ENCODE results near the gene DCX. TPM values are rescaled to one million over a fixed set of nuclear protein-coding genes. Genes with fewer than 3 reads are reported as not detected.
A peak's percentile ranks its signal among the peaks of the same experiment; 100 is the strongest.

DCX gene
- total RNA-seq, 1 donor = not detected

DNA sequence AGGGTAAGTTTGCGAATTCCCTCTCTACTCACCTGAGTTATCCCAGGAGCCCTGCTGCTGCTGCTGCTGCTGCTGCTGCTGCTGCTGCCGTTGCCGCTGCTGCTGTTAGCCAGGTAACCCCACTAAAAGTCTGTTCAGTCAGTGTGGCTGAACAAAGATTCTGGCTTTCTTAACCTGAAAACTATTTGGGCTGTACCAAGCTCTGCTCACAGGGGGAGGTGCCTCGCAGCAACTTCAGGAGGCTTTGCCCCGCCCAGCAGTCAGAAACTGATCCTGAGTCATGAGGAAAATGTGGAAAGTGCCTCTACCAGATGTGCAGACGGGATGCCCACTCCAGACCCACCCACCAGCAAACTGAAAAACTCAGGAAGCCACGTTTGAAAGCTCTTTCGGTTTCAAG lies 141.7 kb downstream of the DCX start, which contains the start of gene CAPN6:
CAPN6 (minus strand) TSS at position 145 of the 400 bp plus-strand sequence. CDS start 6,547 bp downstream, outside the sequence.
- DNase-seq (ENCODE audit: low read depth) = peak; percentile 13
- TF ChIP-seq CTCF (IDR thresholded peaks at IDR 0.05; ENCODE audit: insufficient read depth, low read depth, low read length) = no peak
- no peak within 1 kb of the TSS for H3K4me3 ChIP-seq (ENCODE audit: low read depth, low read length)

- TF ChIP-seq CTCF (IDR thresholded peaks at IDR 0.05; ENCODE audit: insufficient read depth, low read depth, low read length) = no peak
- no peak overlapping the region for H3K4me3 ChIP-seq (ENCODE audit: low read depth, low read length)
- DNase-seq (ENCODE audit: low read depth) = no peak
Measured at GRCh38 chrX:111268506-111268905, 143.5 kb downstream of the DCX start.

GRCh38 chrX:111265486-111265885 lies 146.5 kb downstream of the DCX start:
- no peak for DNase-seq (ENCODE audit: low read depth)
- no peak overlapping the region for H3K4me3 ChIP-seq (ENCODE audit: low read depth, low read length)
- no peak for TF ChIP-seq CTCF (IDR thresholded peaks at IDR 0.05; ENCODE audit: insufficient read depth, low read depth, low read length)

- DNase-seq (ENCODE audit: low read depth) = no peak
- no peak for TF ChIP-seq CTCF (IDR thresholded peaks at IDR 0.05; ENCODE audit: insufficient read depth, low read depth, low read length)
- H3K4me3 ChIP-seq (ENCODE audit: low read depth, low read length) = no peak overlapping the region
Measured at GRCh38 chrX:111264385-111264784, 147.6 kb downstream of the DCX start.

GRCh38 chrX:111262086-111262485 lies 149.9 kb downstream of the DCX start:
- no peak overlapping the region for H3K4me3 ChIP-seq (ENCODE audit: low read depth, low read length)
- no peak for TF ChIP-seq CTCF (IDR thresholded peaks at IDR 0.05; ENCODE audit: insufficient read depth, low read depth, low read length)
- peak; percentile 72 for DNase-seq (ENCODE audit: low read depth)

DNA sequence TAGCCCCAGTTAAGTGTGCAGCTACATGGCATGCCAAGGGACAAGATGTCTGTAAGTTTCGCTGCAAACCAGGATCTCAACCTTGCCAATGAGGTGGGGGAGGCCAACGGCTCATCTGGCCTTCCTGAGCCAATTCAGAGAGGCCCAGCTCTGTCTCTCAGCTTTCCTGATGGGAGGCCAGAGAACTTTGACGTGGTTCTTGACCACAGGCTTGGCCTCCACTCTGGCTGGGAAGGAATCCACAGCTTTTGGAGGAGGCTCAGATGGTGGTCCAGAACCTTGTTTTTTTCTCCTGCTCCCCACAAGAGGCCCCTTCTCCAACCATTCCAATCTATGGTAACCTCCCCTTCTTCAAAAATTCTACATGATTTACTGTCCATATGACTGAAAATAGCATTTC lies 151.5 kb downstream of the DCX start:
- no peak for TF ChIP-seq CTCF (IDR thresholded peaks at IDR 0.05; ENCODE audit: insufficient read depth, low read depth, low read length)
- no peak for DNase-seq (ENCODE audit: low read depth)
- H3K4me3 ChIP-seq (ENCODE audit: low read depth, low read length) = no peak overlapping the region

- DNase-seq (ENCODE audit: low read depth) = no peak
- no peak overlapping the region for H3K4me3 ChIP-seq (ENCODE audit: low read depth, low read length)
- no peak for TF ChIP-seq CTCF (IDR thresholded peaks at IDR 0.05; ENCODE audit: insufficient read depth, low read depth, low read length)
Measured at GRCh38 chrX:111259559-111259958, 152.4 kb downstream of the DCX start.
